ENCODE measurements around the gene TDRD3. TPM values are rescaled to one million over a fixed set of nuclear protein-coding genes. Genes with fewer than 3 reads are reported as not detected.

TDRD3 gene
- total RNA-seq, 1 experiment from 2014 or later: 5.8 TPM

- Histone ChIP-seq H3K4me1 (ENCODE audit: insufficient read depth, low read length) (no peaks in the 10 kb centered on the region), H3F3A (ENCODE audit: low read length, unreplicated experiment) (no peaks in the 10 kb centered on the region), H3K79me2 (ENCODE audit: low read length) (no peaks in the 10 kb centered on the region), H3K36me3 (ENCODE audit: low read depth, low read length) (no peaks in the 10 kb centered on the region), H3K9ac (ENCODE audit: low read length) (no peak overlapping the region), H3K9me3 (ENCODE audit: low read length) (no peaks in the 10 kb centered on the region), H4K20me1 (ENCODE audit: low read length) (no peaks in the 10 kb centered on the region), H3K4me3 (ENCODE audit: low read length) (no peak overlapping the region), H3K27ac (ENCODE audit: low read length) (no peak overlapping the region), H3K27me3 (ENCODE audit: low read length) (peaks cover 16% of the 10 kb centered on the region), H3K9me2 (replicated peaks; ENCODE audit: low read length) (no peaks in the 10 kb centered on the region), H3K4me2 (ENCODE audit: low read length) (no peak overlapping the region), H2AFZ (ENCODE audit: low read length) (no peak overlapping the region)
- DNase-seq (no peak), ATAC-seq (no peak)
- BruUV-seq (replicated peaks): no TSS peak
- ChIA-PET POLR2A (ENCODE audit: unreplicated experiment) (no interaction called here), CTCF (no interaction called here)
- TF ChIP-seq EZH2phosphoT487 (IDR thresholded peaks at IDR 0.05; ENCODE audit: borderline replicate concordance, low read length): no peak
- intact Hi-C loops (cut with micrococcal nuclease): no loop called here
Measured at GRCh38 chr13:60611523-60611922, 214.5 kb downstream of the TDRD3 start.

- ChIA-PET POLR2A (ENCODE audit: unreplicated experiment) (no interaction called here), CTCF (no interaction called here)
- no peaks in the 10 kb centered on the region for H3K9me2 ChIP-seq (replicated peaks; ENCODE audit: low read length)
- no peak overlapping the region for H3K4me2 ChIP-seq (ENCODE audit: low read length)
- DNase-seq (no peak), ATAC-seq (no peak)
- no peak overlapping the region for H3K27ac ChIP-seq (ENCODE audit: low read length)
- intact Hi-C loops (cut with micrococcal nuclease): no loop called here
- TF ChIP-seq EZH2 (IDR thresholded peaks at IDR 0.05; ENCODE audit: low read length, unreplicated experiment): no peak
- no peak for TF ChIP-seq CTCF (conservative IDR thresholded peaks at IDR 0.05; ENCODE audit: low read depth, low read length)
- TF ChIP-seq EZH2phosphoT487 (IDR thresholded peaks at IDR 0.05; ENCODE audit: borderline replicate concordance, low read length): no peak
- BruUV-seq (replicated peaks): no TSS peak
- H3K27me3 ChIP-seq (ENCODE audit: low read length): peaks cover 16% of the 10 kb centered on the region
- H3K79me2 ChIP-seq (ENCODE audit: low read length): no peaks in the 10 kb centered on the region
- H3K36me3 ChIP-seq (ENCODE audit: low read depth, low read length): no peaks in the 10 kb centered on the region
- H2AFZ ChIP-seq (ENCODE audit: low read length): no peak overlapping the region
- no peak overlapping the region for H3K4me3 ChIP-seq (ENCODE audit: low read length)
- H3F3A ChIP-seq (ENCODE audit: low read length, unreplicated experiment): no peaks in the 10 kb centered on the region
- no peaks in the 10 kb centered on the region for H3K4me1 ChIP-seq (ENCODE audit: insufficient read depth, low read length)
- no peaks in the 10 kb centered on the region for H3K9me3 ChIP-seq (ENCODE audit: low read length)
- H3K9ac ChIP-seq (ENCODE audit: low read length): no peak overlapping the region
- no peaks in the 10 kb centered on the region for H4K20me1 ChIP-seq (ENCODE audit: low read length)
Measured at GRCh38 chr13:60612593-60612992, 215.6 kb downstream of the TDRD3 start.

GRCh38 chr13:60613080-60613479, 216.1 kb downstream of the TDRD3 start:
- no TSS peak for BruUV-seq (replicated peaks)
- Histone ChIP-seq H3K27ac (ENCODE audit: low read length) (no peak overlapping the region), H3K9me2 (replicated peaks; ENCODE audit: low read length) (no peaks in the 10 kb centered on the region), H3K36me3 (ENCODE audit: low read depth, low read length) (no peaks in the 10 kb centered on the region), H3K4me2 (ENCODE audit: low read length) (no peak overlapping the region), H3K27me3 (ENCODE audit: low read length) (peaks cover 16% of the 10 kb centered on the region), H2AFZ (ENCODE audit: low read length) (no peak overlapping the region), H3F3A (ENCODE audit: low read length, unreplicated experiment) (no peaks in the 10 kb centered on the region), H4K20me1 (ENCODE audit: low read length) (no peaks in the 10 kb centered on the region), H3K9ac (ENCODE audit: low read length) (no peak overlapping the region), H3K4me3 (ENCODE audit: low read length) (no peak overlapping the region), H3K79me2 (ENCODE audit: low read length) (no peaks in the 10 kb centered on the region), H3K9me3 (ENCODE audit: low read length) (no peaks in the 10 kb centered on the region), H3K4me1 (ENCODE audit: insufficient read depth, low read length) (no peaks in the 10 kb centered on the region)
- TF ChIP-seq EZH2phosphoT487 (IDR thresholded peaks at IDR 0.05; ENCODE audit: borderline replicate concordance, low read length): no peak
- no peak for TF ChIP-seq CTCF (conservative IDR thresholded peaks at IDR 0.05; ENCODE audit: low read depth, low read length)
- TF ChIP-seq EZH2 (IDR thresholded peaks at IDR 0.05; ENCODE audit: low read length, unreplicated experiment): no peak
- intact Hi-C loops (cut with micrococcal nuclease): no loop called here
- POLR2A ChIA-PET (ENCODE audit: unreplicated experiment): no interaction called here
- CTCF ChIA-PET: no interaction called here
- ATAC-seq (no peak), DNase-seq (no peak)
